Gastrocnemius medialis (tissue), 4 donors: ENCODE measurements around the gene BHLHE41. TPM values are rescaled to one million over a fixed set of nuclear protein-coding genes. Genes with fewer than 3 reads are reported as not detected.

ENCODE experiments used
- ATAC-seq, 2 donors: fragments of 150-250 bp; one replicate each; pipeline ENCODE4 v1.9.1; 2016
- DNase-seq, 2 donors: peaks; one replicate each; pipeline ENCODE4 v3.0.0-alpha.2; 2019
- H3K27ac ChIP-seq, 4 donors: fragments of 200-600 bp; sonication (generic); 1 replicate in 1 of 4; 2 replicates in 3 of 4; pipeline ENCODE4 v1.5.1; 2016 to 2018; ENCODE audit warnings: mild to moderate bottlenecking in 2 of 4, moderate library complexity in 1 of 4
- H3K27me3 ChIP-seq, 3 donors: fragments of 200-600 bp; sonication (generic) in 2 of 3; 1 replicate in 1 of 3; 2 replicates in 2 of 3; pipeline versions ENCODE4 v1.5.1 to v1.6.0; 2016 to 2019; ENCODE audit warnings: mild to moderate bottlenecking in 1 of 3, moderate library complexity in 1 of 3
- H3K36me3 ChIP-seq, 2 donors: fragments of 200-600 bp; sonication (generic) in 1 of 2; one replicate each; pipeline ENCODE4 v1.5.1; 2017 to 2018
- H3K4me1 ChIP-seq, 2 donors: fragments of 200-600 bp; sonication (generic) in 1 of 2; one replicate each; pipeline ENCODE4 v1.5.1; 2016 to 2017; ENCODE audit warnings: mild to moderate bottlenecking in 2 of 2
- H3K4me3 ChIP-seq, 4 donors: fragments of 200-600 bp; sonication (generic) in 3 of 4; 1 replicate in 1 of 4; 2 replicates in 3 of 4; pipeline ENCODE4 v1.5.1; 2016 to 2019; ENCODE audit warnings: mild to moderate bottlenecking in 2 of 4
- H3K9me3 ChIP-seq, 3 donors: fragments of 200-600 bp; sonication (generic) in 2 of 3; 1 replicate in 1 of 3; 2 replicates in 2 of 3; pipeline ENCODE4 v1.5.1; 2016 to 2019
- POLR2A ChIP-seq, 2 donors: fragments of 450-650 bp; IDR thresholded peaks; one replicate each; pipeline ENCODE4 v1.6.1; 2017; ENCODE audit warnings: antibody characterized with exemption in 2 of 2, mild to moderate bottlenecking in 2 of 2, moderate library complexity in 2 of 2
- in situ Hi-C, 4 donors: fragments of 200-750 bp; cut with MboI; loops; one replicate each; pipeline versions ENCODE4 v1.15.0 to v1.8.0; 2017; ENCODE audit warnings: low sequenced_read_pairs in 4 of 4
- intact Hi-C: fragments of 100-400 bp; cut with DNase I; formaldehyde crosslinking; loops from one replicate; pipeline ENCODE4 v1.15.1; 2023; ENCODE audit warnings: low total_unique reads
- total RNA-seq, 4 donors: library from RNA; depleted of rRNA; stranded (reverse); fragments of >200 nt; gene quantifications; one replicate each; pipeline versions ENCODE4 v1.1.0 to v1.2.3, GENCODE V29; 2016
- TF ChIP-seq, protein P1 (sequence below), 5 experiments: fragments of 450-650 bp in 3 of 5; fragments of 200-600 bp in 2 of 5; sonication (generic) in 2 of 5; IDR thresholded peaks in 4 of 5; conservative IDR thresholded peaks in 1 of 5; 1 replicate in 4 of 5; 2 replicates in 1 of 5; pipeline ENCODE4 v1.5.1; 2016 to 2019; ENCODE audit warnings: antibody characterized with exemption in 5 of 5, mild to moderate bottlenecking in 3 of 5, moderate library complexity in 3 of 5

Gene BHLHE41
- total RNA-seq, 4 donors from 2014 or later, result 6.4 to 12.1 (median 9.5) TPM

DNA sequence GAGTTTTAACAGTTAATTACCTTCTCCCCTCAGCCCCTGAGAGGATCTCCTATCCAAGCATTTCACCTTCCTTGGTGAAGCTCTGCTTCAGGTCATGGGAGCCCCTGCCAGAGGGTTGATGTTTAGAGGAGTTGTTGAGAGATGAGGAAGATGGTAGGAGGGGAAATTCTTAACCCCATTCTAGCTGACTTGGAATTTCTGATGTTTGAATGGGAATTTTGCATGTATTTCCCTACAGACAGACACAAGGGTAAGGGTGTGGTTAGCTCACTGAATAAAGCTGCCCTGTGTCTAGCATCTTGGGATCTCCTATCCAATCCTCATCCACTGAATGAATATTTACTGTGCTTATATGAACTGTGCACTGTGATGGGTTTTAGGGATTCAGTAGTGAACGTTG lies 7.1 kb upstream of the BHLHE41 start:
- no peak overlapping the region for H3K27ac ChIP-seq
- H3K4me3 ChIP-seq, result no peak overlapping the region
- no peaks in the 10 kb centered on the region for H3K27me3 ChIP-seq
- TF ChIP-seq POLR2A (IDR thresholded peaks at IDR 0.05), result no peak
- TF ChIP-seq, protein P1, sequence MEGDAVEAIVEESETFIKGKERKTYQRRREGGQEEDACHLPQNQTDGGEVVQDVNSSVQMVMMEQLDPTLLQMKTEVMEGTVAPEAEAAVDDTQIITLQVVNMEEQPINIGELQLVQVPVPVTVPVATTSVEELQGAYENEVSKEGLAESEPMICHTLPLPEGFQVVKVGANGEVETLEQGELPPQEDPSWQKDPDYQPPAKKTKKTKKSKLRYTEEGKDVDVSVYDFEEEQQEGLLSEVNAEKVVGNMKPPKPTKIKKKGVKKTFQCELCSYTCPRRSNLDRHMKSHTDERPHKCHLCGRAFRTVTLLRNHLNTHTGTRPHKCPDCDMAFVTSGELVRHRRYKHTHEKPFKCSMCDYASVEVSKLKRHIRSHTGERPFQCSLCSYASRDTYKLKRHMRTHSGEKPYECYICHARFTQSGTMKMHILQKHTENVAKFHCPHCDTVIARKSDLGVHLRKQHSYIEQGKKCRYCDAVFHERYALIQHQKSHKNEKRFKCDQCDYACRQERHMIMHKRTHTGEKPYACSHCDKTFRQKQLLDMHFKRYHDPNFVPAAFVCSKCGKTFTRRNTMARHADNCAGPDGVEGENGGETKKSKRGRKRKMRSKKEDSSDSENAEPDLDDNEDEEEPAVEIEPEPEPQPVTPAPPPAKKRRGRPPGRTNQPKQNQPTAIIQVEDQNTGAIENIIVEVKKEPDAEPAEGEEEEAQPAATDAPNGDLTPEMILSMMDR (IDR thresholded peaks at IDR 0.05 in 4 of 5, conservative IDR thresholded peaks at IDR 0.05 in 1 of 5), result no peak
- H3K36me3 ChIP-seq, result no peaks in the 10 kb centered on the region
- intact Hi-C loops, result no loop called here
- no peaks in the 10 kb centered on the region for H3K9me3 ChIP-seq
- in situ Hi-C loops, result no loop called here
- no peak for ATAC-seq
- peaks cover 2 to 8% of the 10 kb centered on the region in 2 donors for H3K4me1 ChIP-seq
- DNase-seq, result no peak

GRCh38 chr12:26130728-26131127 lies 5.9 kb upstream of the BHLHE41 start:
- intact Hi-C loops, result no loop called here
- Histone ChIP-seq H3K4me3 (no peak overlapping the region), H3K27ac (no peak overlapping the region), H3K36me3 (no peaks in the 10 kb centered on the region), H3K27me3 (no peaks in the 10 kb centered on the region), H3K9me3 (no peaks in the 10 kb centered on the region), H3K4me1 (peaks cover 6 to 10% of the 10 kb centered on the region in 2 donors)
- ATAC-seq (no peak), DNase-seq (no peak)
- no peak for TF ChIP-seq POLR2A (IDR thresholded peaks at IDR 0.05)
- TF ChIP-seq, protein P1 (IDR thresholded peaks at IDR 0.05 in 4 of 5, conservative IDR thresholded peaks at IDR 0.05 in 1 of 5), result no peak
- in situ Hi-C loops, result no loop called here

DNA sequence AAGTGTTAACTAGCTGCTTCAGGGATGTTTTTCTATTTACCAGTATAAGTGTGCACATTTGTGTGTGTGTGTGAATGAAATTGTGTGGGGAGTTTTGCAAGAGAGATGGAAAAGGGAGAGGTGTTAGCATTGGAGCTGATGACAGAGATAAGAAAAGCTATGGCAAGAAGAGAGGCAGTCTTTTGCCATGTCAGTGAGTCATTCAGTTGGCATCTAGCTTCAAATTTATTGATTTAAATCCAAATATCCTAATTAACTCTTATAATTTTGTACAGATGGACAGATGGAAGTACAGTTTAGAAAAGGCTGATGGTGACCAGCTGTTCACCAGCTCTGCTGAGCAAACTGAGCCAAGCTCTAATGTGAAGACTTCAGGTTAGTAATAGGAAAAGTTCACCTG lies 3.3 kb upstream of the BHLHE41 start:
- Histone ChIP-seq H3K27ac (no peak overlapping the region), H3K4me1 (peaks cover 11 to 12% of the 10 kb centered on the region in 2 donors), H3K4me3 (no peak overlapping the region), H3K9me3 (no peaks in the 10 kb centered on the region), H3K36me3 (no peaks in the 10 kb centered on the region), H3K27me3 (no peaks in the 10 kb centered on the region)
- TF ChIP-seq, protein P1 (IDR thresholded peaks at IDR 0.05 in 4 of 5, conservative IDR thresholded peaks at IDR 0.05 in 1 of 5), result no peak
- TF ChIP-seq POLR2A (IDR thresholded peaks at IDR 0.05), result no peak
- in situ Hi-C loops, result no loop called here
- ATAC-seq (no peak), DNase-seq (no peak)
- intact Hi-C loops, result loop anchor here (5.0 kb wide), 2 partner anchors 144 to 169 kb away; no protein-coding TSS in a partner anchor

DNA sequence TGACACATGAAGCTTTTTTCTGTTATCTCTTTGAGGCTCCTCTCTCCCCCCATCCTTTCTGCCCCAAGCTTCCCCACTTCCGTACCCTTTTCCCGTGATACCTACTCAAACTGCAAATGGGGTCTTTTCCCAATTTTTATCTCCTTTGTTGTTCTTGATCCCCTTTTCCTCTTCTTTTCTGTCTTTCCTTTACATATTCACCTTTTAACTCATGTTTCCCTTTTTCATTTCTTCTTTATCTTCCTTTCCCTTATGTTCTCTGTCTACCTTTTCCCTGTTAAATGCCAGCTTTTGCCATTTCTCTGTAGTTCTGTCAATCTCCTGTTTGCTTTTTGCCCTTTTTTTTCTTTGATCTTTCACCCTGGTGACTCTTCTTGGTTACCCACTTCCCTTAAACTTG lies 2.6 kb upstream of the BHLHE41 start:
- ATAC-seq, result no peak
- Histone ChIP-seq H3K4me3 (no peak overlapping the region), H3K27ac (peak overlapping the region in 3 of 4 donors; percentile 97 to 100 (median 97)), H3K9me3 (no peaks in the 10 kb centered on the region), H3K27me3 (no peaks in the 10 kb centered on the region), H3K36me3 (no peaks in the 10 kb centered on the region), H3K4me1 (peaks cover 11 to 12% of the 10 kb centered on the region in 2 donors)
- intact Hi-C loops (loop anchor here (2.0 to 5.0 kb wide), 3 partner anchors 59 to 170 kb away; no protein-coding TSS in a partner anchor), in situ Hi-C loops (no loop called here)
- no peak for DNase-seq
- TF ChIP-seq, protein P1 (IDR thresholded peaks at IDR 0.05 in 4 of 5, conservative IDR thresholded peaks at IDR 0.05 in 1 of 5), result no peak
- no peak for TF ChIP-seq POLR2A (IDR thresholded peaks at IDR 0.05)
